Muscle layer of duodenum (tissue), 2 donors: ENCODE measurements around the gene MAGI3.

ENCODE experiments used
- H3K27ac ChIP-seq: one replicate; pipeline ENCODE4 v1.7.0; 2013; ENCODE audit warnings: mild to moderate bottlenecking, low read length
- H3K27me3 ChIP-seq: one replicate; pipeline ENCODE4 v1.7.0; 2013; ENCODE audit warnings: low read depth, mild to moderate bottlenecking, control low read depth, low read length
- H3K36me3 ChIP-seq, 2 donors: one replicate each; pipeline ENCODE4 v1.7.0; 2013; ENCODE audit warnings: low read length in 2 of 2, control low read depth in 1 of 2, mild to moderate bottlenecking in 1 of 2; ENCODE audit not compliant: insufficient read depth in 2 of 2, control insufficient read depth in 1 of 2
- H3K4me1 ChIP-seq, 2 donors: one replicate each; pipeline ENCODE4 v1.7.0; 2013; ENCODE audit warnings: low read length in 2 of 2, mild to moderate bottlenecking in 2 of 2, control low read depth in 1 of 2, moderate library complexity in 1 of 2; ENCODE audit not compliant: insufficient read depth in 2 of 2, control insufficient read depth in 1 of 2
- H3K4me3 ChIP-seq, 2 donors: one replicate each; pipeline ENCODE4 v1.7.0; 2013; ENCODE audit warnings: low read length in 2 of 2, low read depth in 1 of 2, mild to moderate bottlenecking in 1 of 2
- H3K9me3 ChIP-seq, 2 donors: one replicate each; pipeline ENCODE4 v1.7.0; 2013; ENCODE audit warnings: low read length in 2 of 2, control low read depth in 1 of 2, mild to moderate bottlenecking in 1 of 2; ENCODE audit not compliant: control insufficient read depth in 1 of 2
- donor health status: healthy.

MAGI3 gene

GRCh38 chr1:113388621-113389358 is 1.5 kb upstream of the MAGI3 start:
- Histone ChIP-seq H3K4me1 (peaks cover 4 to 15% of the 10 kb centered on the region in 2 donors), H3K27me3 (no peaks in the 10 kb centered on the region), H3K36me3 (no peaks in the 10 kb centered on the region), H3K9me3 (peaks cover 0 to 3% of the 10 kb centered on the region in 2 donors), H3K27ac (peak overlapping the region; percentile 85), H3K4me3 (peak overlapping the region; percentile 65 to 81)

GRCh38 chr1:113389359-113389952 is 859 bp upstream of the MAGI3 start:
- no peaks in the 10 kb centered on the region for H3K36me3 ChIP-seq
- H3K27me3 ChIP-seq, result no peaks in the 10 kb centered on the region
- peaks cover 0 to 3% of the 10 kb centered on the region in 2 donors for H3K9me3 ChIP-seq
- H3K4me3 ChIP-seq, result peak overlapping the region; percentile 65 to 81
- peak overlapping the region; percentile 85 for H3K27ac ChIP-seq
- peaks cover 4 to 15% of the 10 kb centered on the region in 2 donors for H3K4me1 ChIP-seq

- peak overlapping the region; percentile 65 to 81 for H3K4me3 ChIP-seq
- no peaks in the 10 kb centered on the region for H3K36me3 ChIP-seq
- peaks cover 4 to 15% of the 10 kb centered on the region in 2 donors for H3K4me1 ChIP-seq
- H3K27me3 ChIP-seq, result no peaks in the 10 kb centered on the region
- H3K27ac ChIP-seq, result peak overlapping the region; percentile 39
- peaks cover 0 to 3% of the 10 kb centered on the region in 2 donors for H3K9me3 ChIP-seq
These were observed 745 bp downstream of the MAGI3 start for GRCh38 chr1:113390871-113391648.

- Histone ChIP-seq H3K9me3 (peaks cover 0 to 3% of the 10 kb centered on the region in 2 donors), H3K27ac (peak overlapping the region; percentile 39), H3K4me1 (peaks cover 4 to 15% of the 10 kb centered on the region in 2 donors), H3K4me3 (peak overlapping the region; percentile 65 to 81), H3K36me3 (no peaks in the 10 kb centered on the region), H3K27me3 (no peaks in the 10 kb centered on the region)
These were observed 1.4 kb downstream of the MAGI3 start for GRCh38 chr1:113391649-113392271.

GRCh38 chr1:113392541-113393128 is 2.3 kb downstream of the MAGI3 start:
- H3K4me3 ChIP-seq, result peak overlapping the region; percentile 65 to 81
- no peak overlapping the region for H3K27ac ChIP-seq
- peaks cover 0 to 3% of the 10 kb centered on the region in 2 donors for H3K9me3 ChIP-seq
- H3K36me3 ChIP-seq, result no peaks in the 10 kb centered on the region
- peaks cover 4 to 20% of the 10 kb centered on the region in 2 donors for H3K4me1 ChIP-seq
- no peaks in the 10 kb centered on the region for H3K27me3 ChIP-seq

- peak overlapping the region in 1 of 2 donors; percentile 19 for H3K4me3 ChIP-seq
- peaks cover 0 to 19% of the 10 kb centered on the region in 2 donors for H3K4me1 ChIP-seq
- no peaks in the 10 kb centered on the region for H3K36me3 ChIP-seq
- no peak overlapping the region for H3K27ac ChIP-seq
- no peaks in the 10 kb centered on the region for H3K27me3 ChIP-seq
- no peaks in the 10 kb centered on the region for H3K9me3 ChIP-seq
These were observed 3.9 kb downstream of the MAGI3 start for GRCh38 chr1:113394043-113394862.

GRCh38 chr1:113394863-113395259 is 4.5 kb downstream of the MAGI3 start:
- Histone ChIP-seq H3K9me3 (no peaks in the 10 kb centered on the region), H3K27me3 (no peaks in the 10 kb centered on the region), H3K36me3 (no peaks in the 10 kb centered on the region), H3K27ac (no peak overlapping the region), H3K4me3 (peak overlapping the region in 1 of 2 donors; percentile 16), H3K4me1 (peaks cover 0 to 15% of the 10 kb centered on the region in 2 donors)

GRCh38 chr1:113396102-113396501 is 5.8 kb downstream of the MAGI3 start:
- H3K9me3 ChIP-seq, result no peaks in the 10 kb centered on the region
- H3K4me1 ChIP-seq, result peaks cover 0 to 15% of the 10 kb centered on the region in 2 donors
- H3K4me3 ChIP-seq, result no peak overlapping the region
- H3K27ac ChIP-seq, result no peak overlapping the region
- H3K27me3 ChIP-seq, result no peaks in the 10 kb centered on the region
- no peaks in the 10 kb centered on the region for H3K36me3 ChIP-seq

- Histone ChIP-seq H3K4me1 (peaks cover 0 to 15% of the 10 kb centered on the region in 2 donors), H3K9me3 (no peaks in the 10 kb centered on the region), H3K27me3 (no peaks in the 10 kb centered on the region), H3K36me3 (no peaks in the 10 kb centered on the region), H3K27ac (no peak overlapping the region), H3K4me3 (no peak overlapping the region)
These were observed 6.3 kb downstream of the MAGI3 start for GRCh38 chr1:113396585-113396984.

- H3K27me3 ChIP-seq, result no peaks in the 10 kb centered on the region
- H3K36me3 ChIP-seq, result no peaks in the 10 kb centered on the region
- peaks cover 5 to 9% of the 10 kb centered on the region in 2 donors for H3K4me1 ChIP-seq
- no peaks in the 10 kb centered on the region for H3K9me3 ChIP-seq
- no peak overlapping the region for H3K4me3 ChIP-seq
- H3K27ac ChIP-seq, result no peak overlapping the region
These were observed 8.8 kb downstream of the MAGI3 start for GRCh38 chr1:113399062-113399583.
